ENCODE measurements around the gene FBXW7. TPM values are rescaled to one million over a fixed set of nuclear protein-coding genes. Genes with fewer than 3 reads are reported as not detected.

FBXW7 gene
- polyA plus RNA-seq, 2 of the 4 experiments (the other 2 are of a cell fraction) = 7.2 to 12.5 TPM

- H3K4me3 ChIP-seq = no peak overlapping the region
- 58% methylated on average over 5 of the region's 5 CpGs for WGBS (ENCODE audit: missing lambda C conversion rate)
- ATAC-seq (no peak), DNase-seq (ENCODE audit: low read depth in 1 of 2, low spot score in 1 of 2) (no peak), FAIRE-seq (no peak)
- no peaks in the 10 kb centered on the region for H3K9me3 ChIP-seq
- TF ChIP-seq MAFK (IDR thresholded peaks at IDR 0.05; ENCODE audit: partially characterized antibody) (no peak), ZNF302 (CRISPR knock-in tag; IDR thresholded peaks at IDR 0.05) (no peak), ESRRA (IDR thresholded peaks at IDR 0.05; ENCODE audit: borderline replicate concordance, low read length) (no peak), JUN (IDR thresholded peaks at IDR 0.05) (no peak), POLR2A (IDR thresholded peaks at IDR 0.05; ENCODE audit: low read length) (no peak), HOXA7 (CRISPR knock-in tag; IDR thresholded peaks at IDR 0.05) (no peak), SMC3 (IDR thresholded peaks at IDR 0.05) (no peak), BCL3 (IDR thresholded peaks at IDR 0.05) (no peak), MAX (IDR thresholded peaks at IDR 0.05) (no peak), CBX2 (IDR thresholded peaks at IDR 0.05; ENCODE audit: borderline replicate concordance, low read depth) (no peak), NFE2L2 (conservative IDR thresholded peaks at IDR 0.05; ENCODE audit: low read length) (no peak), RARB (CRISPR knock-in tag; IDR thresholded peaks at IDR 0.05) (no peak), KDM1A (IDR thresholded peaks at IDR 0.05; ENCODE audit: low read depth) (no peak), EHMT2 (IDR thresholded peaks at IDR 0.05; ENCODE audit: low read depth) (no peak), FOSB (CRISPR knock-in tag; IDR thresholded peaks at IDR 0.05) (no peak)
- TF ChIP-seq, protein P1, sequence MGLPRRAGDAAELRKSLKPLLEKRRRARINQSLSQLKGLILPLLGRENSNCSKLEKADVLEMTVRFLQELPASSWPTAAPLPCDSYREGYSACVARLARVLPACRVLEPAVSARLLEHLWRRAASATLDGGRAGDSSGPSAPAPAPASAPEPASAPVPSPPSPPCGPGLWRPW (IDR thresholded peaks at IDR 0.05) = no peak
- no peaks in the 10 kb centered on the region for H3K4me1 ChIP-seq
- H3K27ac ChIP-seq = no peak overlapping the region
- no peak overlapping the region for H3K4me2 ChIP-seq
- POLR2A ChIA-PET = no interaction called here
- CTCF ChIA-PET = no interaction called here
Observed at GRCh38 chr4:152277333-152277732, 258.6 kb downstream of the FBXW7 start.

- no peak for ATAC-seq
Observed at GRCh38 chr4:152273343-152273742, 262.5 kb downstream of the FBXW7 start.

More at GRCh38 chr4:152273343-152273742, 262.5 kb downstream of the FBXW7 start:
- no peak overlapping the region for H3K4me2 ChIP-seq
- WGBS (ENCODE audit: missing lambda C conversion rate) = 8% methylated on average over 1 of the region's 1 CpG
- DNase-seq (ENCODE audit: low read depth in 1 of 2, low spot score in 1 of 2) = no peak
- no peak for FAIRE-seq
- H3K27ac ChIP-seq = no peak overlapping the region
- TF ChIP-seq NPAS2 (CRISPR knock-in tag; IDR thresholded peaks at IDR 0.05; ENCODE audit: borderline replicate concordance) (no peak), MAX (IDR thresholded peaks at IDR 0.05) (no peak), JUN (IDR thresholded peaks at IDR 0.05) (no peak), POLR2AphosphoS2 (conservative IDR thresholded peaks at IDR 0.05; ENCODE audit: low read length) (no peak), HDAC2 (IDR thresholded peaks at IDR 0.05) (no peak), HOXA7 (CRISPR knock-in tag; IDR thresholded peaks at IDR 0.05) (no peak), ZSCAN20 (CRISPR knock-in tag; IDR thresholded peaks at IDR 0.05) (no peak), ESRRA (IDR thresholded peaks at IDR 0.05; ENCODE audit: borderline replicate concordance, low read length) (no peak), RAD21 (conservative IDR thresholded peaks at IDR 0.05 in 1 of 2, IDR thresholded peaks at IDR 0.05 in 1 of 2) (no peak)
- TF ChIP-seq, protein P2, sequence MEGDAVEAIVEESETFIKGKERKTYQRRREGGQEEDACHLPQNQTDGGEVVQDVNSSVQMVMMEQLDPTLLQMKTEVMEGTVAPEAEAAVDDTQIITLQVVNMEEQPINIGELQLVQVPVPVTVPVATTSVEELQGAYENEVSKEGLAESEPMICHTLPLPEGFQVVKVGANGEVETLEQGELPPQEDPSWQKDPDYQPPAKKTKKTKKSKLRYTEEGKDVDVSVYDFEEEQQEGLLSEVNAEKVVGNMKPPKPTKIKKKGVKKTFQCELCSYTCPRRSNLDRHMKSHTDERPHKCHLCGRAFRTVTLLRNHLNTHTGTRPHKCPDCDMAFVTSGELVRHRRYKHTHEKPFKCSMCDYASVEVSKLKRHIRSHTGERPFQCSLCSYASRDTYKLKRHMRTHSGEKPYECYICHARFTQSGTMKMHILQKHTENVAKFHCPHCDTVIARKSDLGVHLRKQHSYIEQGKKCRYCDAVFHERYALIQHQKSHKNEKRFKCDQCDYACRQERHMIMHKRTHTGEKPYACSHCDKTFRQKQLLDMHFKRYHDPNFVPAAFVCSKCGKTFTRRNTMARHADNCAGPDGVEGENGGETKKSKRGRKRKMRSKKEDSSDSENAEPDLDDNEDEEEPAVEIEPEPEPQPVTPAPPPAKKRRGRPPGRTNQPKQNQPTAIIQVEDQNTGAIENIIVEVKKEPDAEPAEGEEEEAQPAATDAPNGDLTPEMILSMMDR (IDR thresholded peaks at IDR 0.05) = no peak
- TF ChIP-seq, protein P3, sequence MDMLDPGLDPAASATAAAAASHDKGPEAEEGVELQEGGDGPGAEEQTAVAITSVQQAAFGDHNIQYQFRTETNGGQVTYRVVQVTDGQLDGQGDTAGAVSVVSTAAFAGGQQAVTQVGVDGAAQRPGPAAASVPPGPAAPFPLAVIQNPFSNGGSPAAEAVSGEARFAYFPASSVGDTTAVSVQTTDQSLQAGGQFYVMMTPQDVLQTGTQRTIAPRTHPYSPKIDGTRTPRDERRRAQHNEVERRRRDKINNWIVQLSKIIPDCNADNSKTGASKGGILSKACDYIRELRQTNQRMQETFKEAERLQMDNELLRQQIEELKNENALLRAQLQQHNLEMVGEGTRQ (IDR thresholded peaks at IDR 0.05) = no peak
- CTCF ChIA-PET = no interaction called here
- H3K9me3 ChIP-seq = no peaks in the 10 kb centered on the region
- no peak overlapping the region for H3K4me3 ChIP-seq
- H3K4me1 ChIP-seq = no peaks in the 10 kb centered on the region
- POLR2A ChIA-PET = no interaction called here

Small RNA genes lying within 50 kb of the gene (small RNA-seq; reads per million reads assigned to genes)
- 0 to 17.6 (median 5.9) reads per million in 6 experiments for gene MIR3140

Other genes with a start within 250 kb of the FBXW7 start
- 0.09 and 0.31 TPM in 2 replicates for gene TMEM154, start 143.9 kb upstream of the FBXW7 start, polyA plus RNA-seq (2011; rRNA removed)
- 0.05 to 0.42 TPM (median 0.05 TPM) in 3 replicates for gene TMEM154, start 143.9 kb upstream of the FBXW7 start, polyA plus RNA-seq (2017; fragmentation: RNase III; extraction: RNeasy Plus Mini Kit Qiagen cat#74134 plus additional on column Dnase treatment)
- gene TIGD4, start 243.6 kb upstream of the FBXW7 start, polyA plus RNA-seq (2011; rRNA removed) = 0.44 and 0.45 TPM in 2 replicates
- 0.30 to 0.38 TPM (median 0.33 TPM) in 3 replicates for gene TIGD4, start 243.6 kb upstream of the FBXW7 start, polyA plus RNA-seq (2017; fragmentation: RNase III; extraction: RNeasy Plus Mini Kit Qiagen cat#74134 plus additional on column Dnase treatment)
- 27.6 and 39.2 TPM in 2 replicates for gene ARFIP1, start 243.9 kb upstream of the FBXW7 start, polyA plus RNA-seq (2011; rRNA removed)
- 17.0 to 17.5 TPM (median 17.1 TPM) in 3 replicates for gene ARFIP1, start 243.9 kb upstream of the FBXW7 start, polyA plus RNA-seq (2017; fragmentation: RNase III; extraction: RNeasy Plus Mini Kit Qiagen cat#74134 plus additional on column Dnase treatment)

Data from A549 (cell line).